Activated naive CD4-positive, alpha-beta T cell treated with anti-CD3 and anti-CD28 coated beads for 36 hours (primary cell): ENCODE measurements around the gene BRWD1. TPM values are rescaled to one million over a fixed set of nuclear protein-coding genes. Genes with fewer than 3 reads are reported as not detected.

ENCODE experiments used
- CTCF ChIA-PET: fragments of 350-600 bp; sonication (Branson Sonifier 250); formaldehyde crosslinking; loops from one replicate; lab custom pipeline; 2021; ENCODE audit warnings: antibody characterized with exemption; lab: Charles Lee
- DNase-seq: peaks from one replicate; pipeline ENCODE4 v3.0.0-alpha.2; 2020
- H3K27ac Mint-ChIP-seq: one replicate; pipeline ENCODE4 v1.8.0; 2021; ENCODE audit warnings: mild to moderate bottlenecking, mixed read lengths
- H3K27me3 Mint-ChIP-seq: one replicate; pipeline ENCODE4 v1.8.0; 2021; ENCODE audit warnings: low read depth, mixed read lengths
- H3K36me3 Mint-ChIP-seq: one replicate; pipeline ENCODE4 v1.8.0; 2021; ENCODE audit warnings: low read depth, mixed read lengths
- H3K4me1 Mint-ChIP-seq: one replicate; pipeline ENCODE4 v1.8.0; 2021; ENCODE audit warnings: low read depth, mixed read lengths
- H3K4me3 Mint-ChIP-seq: one replicate; pipeline ENCODE4 v1.8.0; 2021; ENCODE audit warnings: mild to moderate bottlenecking, moderate library complexity, mixed read lengths
- H3K9me3 Mint-ChIP-seq: one replicate; pipeline ENCODE4 v1.8.0; 2021; ENCODE audit warnings: mixed read lengths
- intact Hi-C: fragments of 100-400 bp; cut with micrococcal nuclease; formaldehyde crosslinking; loops from one replicate; pipeline ENCODE4 v1.15.1; 2023
- total RNA-seq, 2 experiments: library from RNA; stranded (reverse); gene quantifications; one replicate each; pipeline ENCODE4 v1.2.3, GENCODE V29; 2021

Gene BRWD1
- total RNA-seq, 2 experiments from 2014 or later: 23.0 to 24.5 TPM

- no peaks in the 10 kb centered on the region for H3K36me3 Mint-ChIP-seq
- no peaks in the 10 kb centered on the region for H3K27me3 Mint-ChIP-seq
- no peak for DNase-seq
- no peaks in the 10 kb centered on the region for H3K4me1 Mint-ChIP-seq
- no peaks in the 10 kb centered on the region for H3K9me3 Mint-ChIP-seq
- H3K4me3 Mint-ChIP-seq: no peak overlapping the region
- CTCF ChIA-PET: no interaction called here
- intact Hi-C loops: no loop called here
- H3K27ac Mint-ChIP-seq: no peak overlapping the region
Measured at GRCh38 chr21:39153842-39154241, 159.6 kb downstream of the BRWD1 start.

DNA sequence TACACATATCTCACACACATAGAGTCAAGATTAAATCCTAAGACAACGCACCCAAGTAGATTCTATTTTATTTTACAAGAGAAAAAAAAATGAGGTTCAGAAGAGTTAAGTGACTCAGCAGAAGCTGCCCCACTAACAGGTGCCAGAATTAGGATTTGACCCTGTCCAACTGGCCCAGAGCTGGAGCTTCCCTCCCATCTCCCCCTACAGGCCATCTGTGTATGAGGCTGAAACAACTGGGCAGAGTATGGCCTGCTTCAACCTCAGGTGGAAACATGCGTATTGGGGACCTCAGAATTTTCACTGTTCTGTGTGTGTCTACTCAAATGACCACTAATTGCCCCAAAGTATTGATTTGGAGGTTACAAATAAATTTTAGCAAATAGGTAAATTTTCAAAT is 160.1 kb downstream of the BRWD1 start:
- CTCF ChIA-PET: no interaction called here
- no peaks in the 10 kb centered on the region for H3K36me3 Mint-ChIP-seq
- no peaks in the 10 kb centered on the region for H3K27me3 Mint-ChIP-seq
- no peaks in the 10 kb centered on the region for H3K9me3 Mint-ChIP-seq
- DNase-seq: no peak
- intact Hi-C loops: no loop called here
- H3K4me1 Mint-ChIP-seq: no peaks in the 10 kb centered on the region
- H3K4me3 Mint-ChIP-seq: no peak overlapping the region
- no peak overlapping the region for H3K27ac Mint-ChIP-seq

DNA sequence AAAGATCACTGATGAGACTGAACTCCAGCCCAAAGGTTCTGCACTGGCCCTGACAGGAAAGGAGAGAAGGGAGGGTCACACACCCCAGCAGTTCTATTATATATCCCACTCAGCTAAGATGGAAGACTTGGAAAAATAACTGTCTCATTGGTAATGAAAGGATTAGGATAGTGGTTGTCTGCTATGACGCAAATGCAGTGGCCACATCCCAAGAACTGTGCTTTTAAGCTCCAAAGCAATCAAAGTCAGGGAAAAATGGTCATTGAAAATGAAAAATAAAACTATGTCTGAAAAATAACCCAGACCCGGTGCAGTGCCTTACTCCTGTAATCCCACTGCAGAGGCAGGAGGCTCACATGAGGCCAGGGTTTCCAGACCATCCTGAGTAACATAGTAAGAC is 161.2 kb downstream of the BRWD1 start:
- no peaks in the 10 kb centered on the region for H3K4me1 Mint-ChIP-seq
- intact Hi-C loops: no loop called here
- CTCF ChIA-PET: no interaction called here
- no peak overlapping the region for H3K4me3 Mint-ChIP-seq
- no peak overlapping the region for H3K27ac Mint-ChIP-seq
- no peaks in the 10 kb centered on the region for H3K36me3 Mint-ChIP-seq
- no peaks in the 10 kb centered on the region for H3K9me3 Mint-ChIP-seq
- no peaks in the 10 kb centered on the region for H3K27me3 Mint-ChIP-seq
- DNase-seq: no peak

GRCh38 chr21:39150877-39151276 is 162.6 kb downstream of the BRWD1 start:
- Mint-ChIP-seq H3K4me3 (no peak overlapping the region), H3K9me3 (no peaks in the 10 kb centered on the region), H3K36me3 (no peaks in the 10 kb centered on the region), H3K27me3 (no peaks in the 10 kb centered on the region), H3K4me1 (no peaks in the 10 kb centered on the region), H3K27ac (no peak overlapping the region)
- DNase-seq: no peak
- intact Hi-C loops: no loop called here
- CTCF ChIA-PET: interaction anchor here (0.6 to 0.8 kb wide), 2 partner anchors 45 to 290 kb away, joined by 3 to 5 read pairs; no protein-coding TSS in a partner anchor

DNA sequence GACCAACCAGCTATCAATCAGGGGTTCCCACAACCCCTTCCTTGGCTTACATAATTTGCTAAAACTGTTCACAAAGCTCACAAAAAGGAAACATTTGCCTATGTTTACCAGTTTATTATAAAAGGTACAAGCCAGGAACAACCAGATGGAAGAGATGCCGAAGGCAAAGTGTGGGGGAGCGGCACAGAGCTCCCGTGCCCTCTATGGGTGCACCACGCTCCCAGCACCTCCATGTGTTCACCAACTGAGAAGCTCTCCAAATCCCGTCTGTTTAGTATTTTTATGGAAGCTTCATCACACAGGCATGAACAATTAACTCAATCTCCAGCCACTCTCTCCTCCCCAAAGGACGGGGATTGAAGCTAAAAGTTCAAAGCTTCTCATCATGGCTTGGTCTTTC is 163.1 kb downstream of the BRWD1 start:
- Mint-ChIP-seq H3K9me3 (no peaks in the 10 kb centered on the region), H3K4me1 (no peaks in the 10 kb centered on the region), H3K27me3 (no peaks in the 10 kb centered on the region), H3K4me3 (no peak overlapping the region), H3K27ac (no peak overlapping the region), H3K36me3 (no peaks in the 10 kb centered on the region)
- intact Hi-C loops: no loop called here
- CTCF ChIA-PET: interaction anchor here (0.5 to 0.8 kb wide), 3 partner anchors 10 to 291 kb away, joined by 3 to 5 read pairs (median 5); no protein-coding TSS in a partner anchor
- DNase-seq: no peak

DNA sequence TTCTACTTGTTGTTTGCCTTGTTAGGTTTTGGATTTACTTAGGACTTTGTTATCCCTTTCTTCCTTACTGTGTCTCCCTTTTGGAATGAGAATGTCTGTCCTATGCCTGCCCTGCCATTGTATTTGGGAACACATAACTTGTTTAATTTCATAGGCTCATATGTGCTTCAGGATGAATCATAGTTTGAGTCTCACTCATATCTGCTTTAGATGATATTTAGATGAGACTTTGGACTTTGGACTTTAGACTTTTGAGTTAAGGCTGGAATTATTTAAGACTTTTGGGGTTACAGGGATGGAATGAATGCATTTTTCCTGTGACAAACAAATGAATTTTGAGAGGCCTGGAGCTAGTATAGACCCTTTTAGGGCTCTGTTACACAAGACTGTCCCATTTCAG is 163.6 kb downstream of the BRWD1 start:
- no peaks in the 10 kb centered on the region for H3K36me3 Mint-ChIP-seq
- H3K4me3 Mint-ChIP-seq: no peak overlapping the region
- intact Hi-C loops: no loop called here
- DNase-seq: no peak
- no peaks in the 10 kb centered on the region for H3K4me1 Mint-ChIP-seq
- CTCF ChIA-PET: interaction anchor here (0.5 kb wide), 1 partner anchor 10 kb away, joined by 5 read pairs; no protein-coding TSS in a partner anchor
- H3K27me3 Mint-ChIP-seq: no peaks in the 10 kb centered on the region
- H3K9me3 Mint-ChIP-seq: no peaks in the 10 kb centered on the region
- H3K27ac Mint-ChIP-seq: no peak overlapping the region

DNA sequence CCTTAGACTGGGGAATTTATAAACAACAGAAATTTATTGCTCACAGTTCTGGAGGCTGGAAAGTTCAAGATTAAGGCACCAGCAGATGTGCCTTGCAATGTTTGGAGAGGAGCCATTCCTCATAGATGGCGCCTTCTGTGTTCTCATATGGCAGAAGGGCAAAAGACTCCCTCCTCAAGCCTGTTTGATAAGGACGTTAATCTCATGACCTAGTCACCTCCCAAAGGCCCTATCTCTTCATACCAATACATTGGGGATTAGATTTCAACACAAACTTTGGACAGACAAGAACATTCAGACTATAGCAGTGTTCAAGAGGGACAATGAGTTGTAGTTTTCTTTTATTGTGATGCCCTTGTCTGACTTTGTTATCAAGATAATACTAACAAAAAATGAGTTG is 164.5 kb downstream of the BRWD1 start:
- Mint-ChIP-seq H3K4me1 (no peaks in the 10 kb centered on the region), H3K27me3 (no peaks in the 10 kb centered on the region), H3K4me3 (no peak overlapping the region), H3K9me3 (no peaks in the 10 kb centered on the region), H3K36me3 (no peaks in the 10 kb centered on the region), H3K27ac (no peak overlapping the region)
- intact Hi-C loops: no loop called here
- CTCF ChIA-PET: no interaction called here
- DNase-seq: no peak

DNA sequence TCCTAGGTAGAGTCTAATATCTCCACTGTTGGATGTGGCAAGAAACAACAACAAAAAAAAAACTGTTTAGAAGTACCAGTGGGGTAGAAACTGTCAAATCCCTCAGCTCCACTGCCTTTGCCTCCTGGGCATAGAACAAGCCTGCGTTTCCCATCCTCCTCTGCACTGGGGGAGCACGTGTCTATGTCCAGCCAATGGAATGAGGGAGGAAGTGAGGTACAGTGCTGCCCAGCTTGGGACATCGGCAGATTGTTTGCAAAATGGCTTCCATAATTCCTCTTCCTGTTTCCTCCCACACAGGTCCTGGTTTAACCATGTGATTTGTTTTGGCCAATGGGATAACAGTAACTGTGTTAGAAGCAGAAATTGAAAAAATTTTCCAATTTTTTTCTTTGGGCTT is 169.2 kb downstream of the BRWD1 start:
- intact Hi-C loops: loop anchor here (5.0 kb wide), 1 partner anchor 243 kb away; no protein-coding TSS in a partner anchor
- Mint-ChIP-seq H3K27me3 (no peaks in the 10 kb centered on the region), H3K9me3 (no peaks in the 10 kb centered on the region), H3K4me1 (no peaks in the 10 kb centered on the region), H3K36me3 (no peaks in the 10 kb centered on the region), H3K4me3 (no peak overlapping the region), H3K27ac (no peak overlapping the region)
- CTCF ChIA-PET: no interaction called here
- no peak for DNase-seq

GRCh38 chr21:39142972-39143371 is 170.5 kb downstream of the BRWD1 start:
- no peak overlapping the region for H3K27ac Mint-ChIP-seq
- peaks cover 2% of the 10 kb centered on the region for H3K27me3 Mint-ChIP-seq
- no peak for DNase-seq
- H3K9me3 Mint-ChIP-seq: no peaks in the 10 kb centered on the region
- H3K4me1 Mint-ChIP-seq: no peaks in the 10 kb centered on the region
- H3K4me3 Mint-ChIP-seq: no peak overlapping the region
- no peaks in the 10 kb centered on the region for H3K36me3 Mint-ChIP-seq
- intact Hi-C loops: loop anchor here (5.0 kb wide), 1 partner anchor 244 kb away; no protein-coding TSS in a partner anchor
- CTCF ChIA-PET: no interaction called here

- CTCF ChIA-PET: no interaction called here
- H3K27me3 Mint-ChIP-seq: peaks cover 2% of the 10 kb centered on the region
- no peaks in the 10 kb centered on the region for H3K4me1 Mint-ChIP-seq
- H3K27ac Mint-ChIP-seq: no peak overlapping the region
- H3K36me3 Mint-ChIP-seq: no peaks in the 10 kb centered on the region
- intact Hi-C loops: loop anchor here (5.0 kb wide), 1 partner anchor 246 kb away; no protein-coding TSS in a partner anchor
- no peaks in the 10 kb centered on the region for H3K9me3 Mint-ChIP-seq
- no peak overlapping the region for H3K4me3 Mint-ChIP-seq
- DNase-seq: no peak
Measured at GRCh38 chr21:39141502-39141901, 171.9 kb downstream of the BRWD1 start.

- H3K27me3 Mint-ChIP-seq: peaks cover 2% of the 10 kb centered on the region
- CTCF ChIA-PET: interaction anchor here (0.6 to 1.6 kb wide), 7 partner anchors 18 to 633 kb away, joined by 3 to 4 read pairs (median 3); no protein-coding TSS in a partner anchor
- no peaks in the 10 kb centered on the region for H3K36me3 Mint-ChIP-seq
- no peak for DNase-seq
- H3K4me1 Mint-ChIP-seq: no peaks in the 10 kb centered on the region
- no peak overlapping the region for H3K4me3 Mint-ChIP-seq
- no peak overlapping the region for H3K27ac Mint-ChIP-seq
- intact Hi-C loops: loop anchor here (1.0 to 2.0 kb wide), 2 partner anchors 403 to 633 kb away; no protein-coding TSS in a partner anchor
- no peaks in the 10 kb centered on the region for H3K9me3 Mint-ChIP-seq
Measured at GRCh38 chr21:39137248-39138178, 175.9 kb downstream of the BRWD1 start.

- no peak overlapping the region for H3K4me3 Mint-ChIP-seq
- H3K4me1 Mint-ChIP-seq: no peaks in the 10 kb centered on the region
- CTCF ChIA-PET: interaction anchor here (0.6 to 1.6 kb wide), 4 partner anchors 294 to 629 kb away, joined by 3 to 4 read pairs (median 4); no protein-coding TSS in a partner anchor
- H3K27me3 Mint-ChIP-seq: peaks cover 2% of the 10 kb centered on the region
- H3K9me3 Mint-ChIP-seq: no peaks in the 10 kb centered on the region
- no peak for DNase-seq
- intact Hi-C loops: loop anchor here (2.0 kb wide), 1 partner anchor 632 kb away; no protein-coding TSS in a partner anchor
- H3K27ac Mint-ChIP-seq: no peak overlapping the region
- no peaks in the 10 kb centered on the region for H3K36me3 Mint-ChIP-seq
Measured at GRCh38 chr21:39136711-39137110, 176.7 kb downstream of the BRWD1 start.
